GM19324 (cell line): ENCODE measurements around the gene ADSS1.

Experiments
- ATAC-seq: cut with Tn5 transposase; IDR thresholded peaks from one replicate; pipeline ENCODE4 v1.9.1; 2021; ENCODE audit warnings: mild to moderate bottlenecking, moderate library complexity; ENCODE audit not compliant: unreplicated experiment, low FRiP score

ADSS1 gene

DNA sequence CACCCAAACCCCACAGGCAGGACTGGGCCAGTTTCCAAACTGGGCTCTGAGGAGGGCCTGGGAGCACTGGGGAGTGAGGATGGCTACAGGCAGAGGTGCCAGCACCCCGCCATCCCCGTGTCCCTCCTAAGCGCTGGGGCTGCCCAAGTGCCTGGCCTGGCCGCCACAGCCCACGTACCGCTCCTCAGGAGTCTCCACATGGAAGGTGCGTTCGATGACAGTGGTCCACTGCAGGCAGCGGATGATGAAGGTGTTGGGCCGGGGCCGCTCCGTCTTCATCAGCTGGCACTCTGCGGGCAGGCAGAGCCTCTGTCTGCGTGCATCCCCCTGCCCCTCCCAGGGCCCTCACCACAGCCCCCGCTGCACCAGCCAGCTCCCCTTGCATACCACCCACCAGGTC, 52.5 kb downstream of the ADSS1 start:
- ATAC-seq = no peak

DNA sequence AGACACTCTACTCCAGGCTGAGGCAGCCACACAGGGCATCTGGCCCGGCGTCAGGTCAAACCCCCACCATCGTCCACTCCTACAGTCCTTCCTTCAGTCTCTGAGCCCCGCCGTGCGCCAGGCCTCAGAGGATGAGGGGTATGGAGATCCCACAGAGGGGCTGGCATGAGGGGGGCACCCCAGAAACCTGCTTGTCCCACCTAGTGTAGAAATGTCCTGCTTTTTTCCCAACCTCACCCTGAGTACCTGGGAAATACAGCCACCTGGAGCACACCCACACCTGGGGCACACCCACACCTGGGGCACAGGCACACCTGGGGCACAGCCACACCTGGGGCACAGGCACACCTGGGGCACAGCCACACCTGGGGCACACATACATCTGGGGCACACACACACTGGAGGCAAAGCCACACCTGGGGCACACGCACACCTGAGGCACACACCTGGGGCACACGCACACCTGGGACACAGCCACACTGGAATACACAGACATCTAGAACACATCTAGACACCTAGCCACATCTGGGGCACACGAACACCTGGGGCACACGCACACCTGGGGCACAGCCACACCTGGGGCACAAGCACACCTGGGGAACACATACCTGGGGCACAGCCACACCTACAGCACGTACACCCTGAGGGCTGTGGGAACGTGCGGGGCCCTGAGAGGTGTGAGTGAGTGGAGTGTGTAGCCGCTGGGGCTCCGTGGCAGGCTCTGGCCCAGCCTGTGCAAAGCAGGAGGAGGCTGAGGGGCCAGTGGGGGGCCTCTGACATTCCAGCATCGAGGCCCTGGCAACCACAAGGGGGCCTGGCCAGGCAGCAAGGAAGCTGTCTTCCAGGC, 53.2 kb downstream of the ADSS1 start:
- no peak for ATAC-seq

DNA sequence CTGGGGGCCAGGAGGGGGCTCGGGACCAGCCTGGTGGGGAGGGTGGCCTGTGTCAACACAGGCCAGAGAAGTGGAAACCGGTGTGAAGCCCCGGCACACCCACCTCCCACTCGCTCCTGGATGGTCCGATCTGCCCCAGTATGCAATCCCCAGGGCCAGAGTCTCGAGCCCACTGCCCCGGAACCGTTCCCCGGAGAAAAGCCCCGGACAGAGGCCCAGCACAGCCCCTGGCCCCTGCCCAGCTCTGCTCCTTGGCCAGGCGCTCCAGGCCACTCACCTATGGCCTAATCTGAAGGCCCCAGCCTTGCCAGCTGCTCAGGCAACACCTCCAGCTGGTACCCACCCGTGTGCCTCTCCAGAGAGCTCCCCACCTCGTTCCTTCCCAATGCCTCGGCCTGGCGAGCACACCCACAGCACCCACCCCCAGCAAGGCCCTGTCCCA, 53.8 kb downstream of the ADSS1 start:
- no peak for ATAC-seq

DNA sequence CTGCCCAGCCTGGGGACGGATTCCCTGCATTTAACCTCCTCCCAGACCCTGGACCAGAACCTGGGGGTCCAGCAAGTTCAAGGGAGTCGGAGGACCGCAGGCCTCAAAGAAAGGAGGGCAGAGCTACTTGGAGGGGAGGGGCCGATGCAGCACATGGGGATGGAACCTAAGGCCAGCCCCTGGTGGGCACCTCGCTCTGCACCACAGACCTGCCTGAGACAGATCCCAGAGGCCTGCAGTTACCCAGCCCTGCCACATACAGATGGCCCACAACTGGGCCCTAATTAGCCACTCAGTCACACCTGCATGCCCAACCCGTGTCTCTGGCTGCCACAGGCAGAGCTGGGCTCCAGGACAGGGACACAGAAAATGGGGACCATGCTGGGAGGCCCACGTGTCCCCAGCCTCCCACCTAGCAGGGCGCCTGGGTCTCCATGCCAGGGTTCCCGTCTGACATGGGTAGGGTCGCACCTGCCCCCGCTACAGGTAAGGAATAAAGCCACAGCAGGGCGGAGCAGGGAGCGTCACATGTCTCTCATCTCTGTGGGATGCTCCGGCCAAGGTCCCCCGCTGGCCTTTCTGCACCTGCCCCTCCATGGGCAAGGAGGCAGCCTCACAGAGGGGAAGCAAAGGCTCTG, 54.8 kb downstream of the ADSS1 start:
- no peak for ATAC-seq

DNA sequence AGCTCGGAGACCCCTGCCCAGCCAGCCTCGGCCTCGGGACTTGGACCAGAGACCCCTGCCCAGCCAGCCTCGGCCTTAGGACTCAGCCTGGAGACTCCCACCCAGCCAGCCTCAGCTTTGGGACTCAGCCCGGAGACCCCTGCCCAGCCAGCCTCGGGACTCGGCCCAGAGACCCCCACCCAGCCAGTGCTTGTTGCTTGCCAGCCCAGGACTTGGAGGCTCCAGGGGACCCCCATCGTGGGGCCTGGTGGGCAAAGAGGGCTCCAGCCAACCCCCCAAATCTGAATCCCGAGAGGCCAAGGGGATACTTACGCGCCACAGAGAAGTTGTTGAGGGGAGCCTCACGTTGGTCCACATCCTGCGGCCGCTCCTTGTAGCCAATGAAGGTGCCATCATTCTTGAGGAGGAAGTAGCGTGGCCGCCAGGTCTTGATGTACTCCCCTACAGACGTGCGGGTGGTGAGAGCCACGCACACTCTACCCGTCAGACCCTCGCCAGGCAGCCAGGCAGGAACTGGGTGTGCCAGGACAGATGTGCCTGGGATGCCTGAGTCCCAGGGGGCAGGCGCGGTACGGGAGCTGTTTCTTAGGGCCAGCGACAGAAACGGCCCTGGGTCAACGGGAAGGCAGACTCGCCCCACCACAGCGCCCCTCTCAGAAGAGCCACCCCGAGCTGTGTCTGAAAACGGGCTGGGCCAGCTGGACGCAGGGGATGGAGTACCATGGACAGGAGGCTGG, 55.9 kb downstream of the ADSS1 start:
- no peak for ATAC-seq

DNA sequence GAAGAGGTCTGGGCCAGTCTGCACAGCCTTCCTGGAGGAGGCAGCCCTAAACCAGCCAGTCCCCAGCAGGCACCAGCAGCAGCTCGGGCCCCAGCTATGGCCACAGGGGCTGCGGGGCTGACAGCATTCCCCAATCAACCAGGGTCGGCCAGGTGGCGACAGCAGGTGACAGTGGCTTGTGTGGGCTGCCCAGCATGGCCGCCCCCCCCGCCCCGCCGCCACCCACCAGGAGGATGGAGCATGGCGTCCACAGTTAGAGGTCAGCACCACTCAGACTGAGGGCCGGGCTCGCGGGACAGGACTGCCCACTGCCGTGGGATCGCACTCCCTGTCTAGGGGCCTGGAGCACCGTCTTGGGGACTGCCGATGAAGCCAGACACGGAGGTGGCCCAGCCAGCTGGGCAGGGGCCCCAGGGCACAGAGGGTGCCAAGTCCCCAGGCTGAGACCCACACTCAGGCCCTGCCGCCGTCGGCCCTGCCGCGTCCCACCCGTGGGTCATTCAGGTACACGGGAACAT, 56.5 kb downstream of the ADSS1 start:
- no peak for ATAC-seq

DNA sequence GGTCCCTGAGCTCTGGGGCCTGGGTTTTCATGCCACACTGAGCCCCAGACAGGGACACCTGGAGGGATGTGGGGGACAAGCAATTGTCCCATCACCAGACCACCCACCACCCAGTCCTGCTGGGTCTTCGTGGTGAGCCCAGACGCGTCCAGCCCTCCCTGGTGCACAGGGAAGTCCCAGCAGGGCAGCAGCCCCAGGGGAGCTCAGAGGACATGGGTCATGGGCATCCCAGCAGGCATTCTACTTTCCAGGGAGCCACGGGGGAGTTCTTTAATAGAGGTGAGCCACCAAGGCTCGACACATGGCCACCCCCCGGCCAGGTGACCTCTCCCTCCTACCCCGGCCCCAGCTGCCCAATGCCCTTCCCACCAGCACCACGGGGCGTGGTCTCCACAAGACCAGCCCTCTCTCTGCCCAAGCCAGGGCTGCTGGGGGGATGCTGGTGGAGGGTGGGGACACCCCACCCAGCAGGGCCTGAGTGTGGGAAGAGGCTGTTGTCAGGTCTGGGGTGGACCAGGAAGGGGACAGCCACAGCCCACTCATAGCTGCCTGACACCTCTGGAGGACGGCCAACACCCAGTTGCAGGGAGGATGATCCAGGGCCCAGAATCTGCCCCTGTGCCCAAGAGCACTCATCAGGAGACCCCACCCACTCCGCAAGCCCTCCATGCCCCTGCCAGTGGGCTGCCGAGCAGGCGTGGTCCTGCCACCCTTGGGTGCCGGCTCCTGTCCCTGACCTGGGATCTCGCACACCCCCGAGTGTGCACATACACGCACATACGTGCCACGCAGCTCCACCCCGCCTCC, 57.4 kb downstream of the ADSS1 start:
- ATAC-seq = no peak

DNA sequence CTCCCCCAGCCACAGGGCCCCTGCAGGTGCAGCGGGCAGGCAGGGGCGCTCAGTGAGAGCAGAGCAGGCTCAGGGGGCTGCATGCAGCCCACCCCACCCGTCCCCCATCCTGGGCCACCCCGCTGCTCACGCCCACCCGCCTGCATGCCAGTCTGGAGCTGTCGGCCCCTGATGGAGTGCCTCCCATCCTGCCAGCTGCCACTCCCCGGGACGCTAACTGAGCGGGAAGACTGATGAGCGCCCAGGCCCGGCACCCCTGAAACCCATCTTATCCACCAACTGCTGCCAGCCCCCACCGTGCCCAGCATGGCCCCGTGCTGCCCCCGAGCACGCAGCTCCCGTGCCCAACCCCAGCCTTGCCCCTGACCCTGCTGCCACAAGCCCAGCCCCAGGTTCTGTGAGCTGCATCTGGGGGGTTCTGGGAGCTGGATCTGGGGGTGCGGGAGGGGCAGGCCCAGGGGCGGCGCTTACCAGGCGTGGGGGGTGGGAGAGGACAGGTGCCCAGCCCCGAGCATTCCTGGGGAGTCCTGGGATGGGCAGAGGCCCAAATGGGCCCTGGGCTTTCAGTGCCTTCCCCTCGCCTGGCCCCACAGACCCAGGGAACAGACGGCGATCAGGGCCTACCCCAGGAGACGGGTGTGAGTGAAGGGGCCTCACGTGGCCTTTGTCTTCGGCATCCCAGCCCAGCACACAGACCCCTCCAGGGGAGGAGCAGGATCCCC, 58.2 kb downstream of the ADSS1 start:
- no peak for ATAC-seq

DNA sequence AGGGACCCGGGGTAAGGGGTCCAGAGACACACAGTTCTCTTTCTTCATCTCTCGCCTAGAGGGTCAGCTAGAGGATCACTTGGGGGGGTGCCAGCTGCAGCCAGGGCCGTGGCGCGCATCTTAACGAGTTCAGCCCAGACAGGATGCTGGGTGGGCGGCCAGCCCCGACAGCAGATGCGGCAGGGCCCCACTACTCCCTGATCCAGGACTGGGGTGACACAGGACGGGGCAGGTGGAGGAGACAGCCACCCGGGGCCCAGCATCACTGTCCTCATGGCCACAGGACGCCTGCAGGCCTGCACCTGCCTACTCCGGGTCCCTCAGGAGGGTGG, 58.7 kb downstream of the ADSS1 start:
- no peak for ATAC-seq

DNA sequence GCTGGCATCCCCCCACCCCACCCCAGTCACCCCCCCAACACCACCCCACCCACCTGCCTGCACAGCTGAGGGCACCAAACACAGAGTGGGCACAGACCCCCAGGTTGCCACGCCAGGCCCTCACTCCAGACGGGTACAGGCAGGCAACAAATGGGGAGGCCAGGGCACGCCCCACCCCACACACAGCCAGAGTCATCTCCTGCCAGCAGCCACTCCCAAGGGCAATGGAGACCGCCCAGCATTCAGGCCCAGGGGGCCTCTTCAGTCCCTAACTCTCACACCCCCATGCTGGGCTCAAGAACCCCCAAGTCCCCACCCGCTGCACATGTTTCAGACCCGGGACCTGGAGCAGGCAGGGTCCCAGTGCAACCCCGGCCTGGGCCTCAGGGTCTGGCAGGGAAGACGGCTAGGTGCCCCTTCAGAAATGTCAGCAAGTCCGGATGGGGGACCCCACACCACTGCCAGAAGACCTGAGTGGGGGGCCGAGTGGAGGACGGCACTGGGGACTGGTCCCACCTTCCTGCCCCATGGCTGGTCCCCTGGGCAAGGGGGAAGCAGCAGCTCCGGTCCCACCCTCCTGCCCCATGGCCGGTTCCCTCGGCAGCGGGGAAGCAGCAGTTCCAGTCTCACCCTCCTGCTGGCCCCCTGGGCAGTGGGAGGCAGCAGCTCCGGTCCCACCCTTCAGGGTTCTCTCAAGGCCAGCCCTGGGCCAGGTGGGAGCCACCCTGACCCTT, 59.6 kb downstream of the ADSS1 start:
- no peak for ATAC-seq

DNA sequence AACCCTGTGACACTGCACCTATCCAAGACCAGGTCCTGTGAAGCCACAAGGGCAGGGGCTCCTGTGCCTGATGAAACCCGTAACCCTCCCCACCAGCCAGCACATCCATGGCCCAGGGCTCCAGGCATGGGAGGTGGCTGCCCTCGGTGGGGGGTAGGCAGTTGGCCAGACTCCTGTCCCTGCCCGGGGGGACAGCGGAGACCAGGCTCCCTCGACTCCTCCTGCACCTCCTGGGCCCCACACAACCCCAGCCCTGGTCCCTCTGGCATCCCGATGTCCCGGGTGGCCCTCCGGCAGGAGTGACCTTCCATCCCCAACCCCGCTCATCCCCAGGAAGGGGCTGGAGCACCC, 60.2 kb downstream of the ADSS1 start:
- no peak for ATAC-seq

DNA sequence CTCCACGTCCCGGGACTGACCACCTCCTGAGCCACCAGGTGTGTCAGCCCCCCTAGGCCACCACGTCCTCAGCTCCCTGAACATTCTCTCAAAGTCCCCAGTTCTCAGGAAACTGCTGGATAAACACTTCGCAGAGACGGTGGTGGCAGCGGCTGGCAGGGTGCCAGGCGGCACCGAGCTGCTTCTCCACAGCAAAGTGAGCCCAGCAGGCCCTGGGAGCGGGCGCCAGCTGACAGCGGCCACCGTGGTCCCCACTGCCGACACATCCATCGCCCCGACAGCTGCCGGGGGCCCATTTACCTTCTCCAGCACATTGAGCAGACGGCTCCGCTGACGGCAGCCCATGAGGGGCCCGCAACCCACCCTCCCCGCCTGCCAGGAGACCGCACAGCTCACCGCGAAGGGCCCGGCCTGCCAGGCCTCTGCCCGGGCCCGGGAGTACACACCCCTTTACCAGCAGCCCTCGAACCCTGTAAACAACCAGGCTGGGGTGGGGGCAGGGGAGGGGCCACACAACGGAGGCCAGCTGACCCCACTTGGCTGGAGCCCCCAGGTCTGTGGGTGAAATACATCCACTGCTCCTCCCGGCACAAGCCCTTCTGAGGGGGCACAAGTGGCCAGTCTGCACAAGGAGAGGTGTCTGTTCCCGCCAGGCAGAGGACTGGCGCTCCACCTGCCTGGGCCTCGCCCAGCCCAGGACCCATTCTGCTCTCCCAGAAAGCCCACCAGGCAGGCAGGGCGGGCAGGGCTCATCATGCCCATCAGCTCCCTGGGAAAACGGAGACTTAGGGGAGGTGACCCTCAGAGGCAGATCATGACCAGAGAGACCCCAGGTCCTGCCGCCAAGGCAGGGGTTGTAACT, 61.0 kb downstream of the ADSS1 start:
- no peak for ATAC-seq

DNA sequence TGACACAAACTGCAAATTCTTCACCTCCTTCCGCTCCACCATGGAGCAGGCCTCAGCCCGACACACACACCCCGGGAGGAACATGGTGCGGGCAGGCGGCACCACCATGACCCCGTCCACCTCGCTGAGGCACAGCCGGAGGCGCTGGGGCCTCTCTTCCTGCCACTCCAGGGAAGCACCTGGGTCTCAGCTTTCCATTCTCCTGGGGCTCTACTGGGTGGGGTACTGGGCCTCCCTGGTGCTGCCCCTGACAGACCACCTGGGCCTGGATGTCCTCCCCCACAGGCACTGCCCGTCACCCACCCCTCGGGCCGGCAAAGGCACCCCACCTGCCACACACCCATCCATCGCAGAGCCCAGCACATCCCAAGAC, 61.7 kb downstream of the ADSS1 start:
- ATAC-seq = no peak

DNA sequence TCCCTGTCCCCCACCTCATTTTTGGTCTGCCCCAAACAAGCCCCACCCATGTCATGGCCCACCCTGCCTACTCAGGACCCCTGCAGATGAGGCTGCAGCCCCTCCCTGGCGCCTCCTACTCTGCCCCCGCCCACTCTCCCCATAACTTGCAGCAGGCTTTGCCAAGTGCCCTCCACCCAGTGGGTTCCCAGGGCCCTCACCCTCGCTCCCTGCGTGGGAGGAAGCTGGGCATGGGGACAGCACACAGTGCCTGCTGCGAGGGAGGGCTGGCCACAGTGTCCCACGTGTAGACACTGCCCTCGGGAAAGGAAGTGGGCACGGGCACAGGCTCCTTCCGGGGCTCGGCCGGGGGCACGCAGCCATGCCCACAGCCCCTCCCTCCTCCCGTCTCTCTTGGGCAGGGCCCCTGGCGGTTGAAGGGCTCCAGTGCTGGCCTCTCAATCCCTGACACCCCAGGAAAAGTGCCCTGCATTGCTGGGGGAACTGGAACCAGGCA, 62.1 kb downstream of the ADSS1 start:
- ATAC-seq = no peak

DNA sequence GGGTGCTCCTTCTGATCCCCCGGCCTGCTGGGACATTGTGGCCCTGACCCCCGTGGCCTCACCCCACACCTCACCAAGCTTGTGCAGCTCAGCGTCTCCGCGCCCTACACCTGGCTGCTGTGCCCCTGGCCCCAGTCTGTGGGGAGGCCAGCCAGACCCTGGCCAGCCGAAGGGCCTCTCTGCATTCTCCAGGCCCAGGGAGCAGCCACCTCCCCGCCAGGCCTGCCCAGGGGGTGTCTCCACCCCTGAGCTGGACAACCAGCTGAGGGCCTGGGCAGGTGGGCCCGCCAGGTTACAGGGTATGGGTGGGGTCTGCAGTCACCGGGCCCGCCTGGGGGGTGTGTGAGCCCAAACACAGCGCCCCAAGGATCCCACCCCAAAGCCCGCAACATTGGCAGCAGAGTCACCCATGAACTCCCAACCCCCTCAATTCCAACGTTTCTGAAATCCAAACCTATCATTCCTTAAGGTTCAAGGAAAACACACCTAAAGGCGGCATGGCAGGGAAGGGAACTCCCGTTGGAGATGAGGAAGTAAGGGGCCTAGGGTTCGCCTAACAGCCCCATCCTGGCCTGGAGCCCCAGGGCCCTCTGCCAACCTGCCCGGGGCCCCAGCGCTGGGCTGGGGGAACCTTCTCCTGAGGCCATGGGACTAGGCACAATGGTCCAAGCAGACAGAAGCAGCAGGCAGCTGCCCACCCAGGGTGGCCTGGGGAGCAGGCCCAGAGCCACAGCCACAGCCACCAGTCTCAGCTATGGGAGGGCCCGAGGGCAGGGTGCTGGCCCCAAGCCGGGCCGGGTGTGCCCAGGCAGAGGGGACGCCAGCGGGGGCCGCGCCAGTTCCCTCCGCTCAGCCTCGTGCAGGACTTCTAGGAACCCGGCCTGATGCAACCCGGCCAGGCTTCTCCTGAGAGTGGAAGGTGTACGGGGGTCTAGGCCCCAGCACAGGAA, 63.0 kb downstream of the ADSS1 start:
- no peak for ATAC-seq

DNA sequence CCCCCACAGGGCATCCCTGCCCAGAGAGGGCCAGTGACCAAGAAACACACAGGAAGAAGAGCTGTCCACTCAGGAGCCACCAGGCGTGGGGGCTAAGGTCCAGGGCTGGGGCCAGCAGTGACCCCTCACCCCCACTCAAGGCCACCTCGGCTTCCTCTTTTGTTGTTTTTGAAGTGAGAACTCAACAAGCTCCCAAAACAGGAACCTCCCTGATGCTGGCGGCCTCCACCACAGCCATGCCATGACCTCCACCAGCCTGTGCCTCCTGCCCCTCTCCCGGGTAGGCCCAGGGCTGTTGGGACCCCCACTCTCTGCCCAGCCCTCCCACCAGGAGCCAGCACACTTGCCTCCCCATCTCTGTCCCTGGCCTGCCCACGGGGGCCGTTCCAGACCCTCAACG, 63.7 kb downstream of the ADSS1 start:
- ATAC-seq = no peak

DNA sequence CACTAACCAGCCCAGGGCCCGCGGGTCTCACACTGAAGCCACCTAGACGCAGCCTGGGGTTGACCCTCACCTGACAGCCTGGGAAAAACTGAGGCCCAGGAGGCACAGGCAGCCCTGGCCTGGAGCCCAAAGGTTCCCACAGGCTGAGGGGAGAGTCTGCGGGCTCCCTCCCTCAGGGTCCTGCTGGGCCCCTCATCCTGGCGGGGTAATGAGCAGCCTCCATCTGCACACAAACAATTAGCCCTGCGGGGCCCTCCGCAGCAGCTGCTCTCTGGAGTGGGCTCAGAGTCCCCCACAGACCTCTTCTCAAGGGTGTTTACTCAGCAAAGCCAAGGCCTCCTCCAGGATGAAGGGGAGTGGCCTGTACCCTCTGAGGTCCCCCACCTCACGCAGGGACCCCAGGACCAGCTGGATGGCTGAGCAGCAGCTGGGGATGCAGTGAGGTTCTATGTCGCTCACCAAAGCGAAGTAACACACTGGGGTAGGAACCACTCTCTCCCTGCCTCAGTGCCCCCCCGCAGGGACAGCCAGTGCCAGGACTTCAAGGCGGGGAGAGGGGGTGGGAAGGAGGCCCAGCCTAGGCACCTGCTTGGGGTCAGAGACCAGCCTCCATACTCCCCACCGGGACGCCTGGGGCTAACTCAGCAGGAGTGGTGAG, 64.3 kb downstream of the ADSS1 start:
- ATAC-seq = no peak
